ENCODE data around the gene BRD4.

Gene BRD4

GRCh38 chr19:15245370-15246197 is 86.8 kb downstream of the BRD4 start (continued):
- TF ChIP-seq ZBTB11 (tag by site-specific recombination; conservative IDR thresholded peaks at IDR 0.05; ENCODE audit: low read depth), result no peak
- TF ChIP-seq, protein P1, sequence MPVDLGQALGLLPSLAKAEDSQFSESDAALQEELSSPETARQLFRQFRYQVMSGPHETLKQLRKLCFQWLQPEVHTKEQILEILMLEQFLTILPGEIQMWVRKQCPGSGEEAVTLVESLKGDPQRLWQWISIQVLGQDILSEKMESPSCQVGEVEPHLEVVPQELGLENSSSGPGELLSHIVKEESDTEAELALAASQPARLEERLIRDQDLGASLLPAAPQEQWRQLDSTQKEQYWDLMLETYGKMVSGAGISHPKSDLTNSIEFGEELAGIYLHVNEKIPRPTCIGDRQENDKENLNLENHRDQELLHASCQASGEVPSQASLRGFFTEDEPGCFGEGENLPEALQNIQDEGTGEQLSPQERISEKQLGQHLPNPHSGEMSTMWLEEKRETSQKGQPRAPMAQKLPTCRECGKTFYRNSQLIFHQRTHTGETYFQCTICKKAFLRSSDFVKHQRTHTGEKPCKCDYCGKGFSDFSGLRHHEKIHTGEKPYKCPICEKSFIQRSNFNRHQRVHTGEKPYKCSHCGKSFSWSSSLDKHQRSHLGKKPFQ (tag by site-specific recombination; IDR thresholded peaks at IDR 0.05), result no peak
- TF ChIP-seq BCL11B (tag by site-specific recombination; IDR thresholded peaks at IDR 0.05; ENCODE audit: low read depth), result no peak
- TF ChIP-seq ZNF157 (tag by site-specific recombination; IDR thresholded peaks at IDR 0.05), result no peak
- TF ChIP-seq ZNF658 (tag by site-specific recombination; IDR thresholded peaks at IDR 0.05), result no peak

DNA sequence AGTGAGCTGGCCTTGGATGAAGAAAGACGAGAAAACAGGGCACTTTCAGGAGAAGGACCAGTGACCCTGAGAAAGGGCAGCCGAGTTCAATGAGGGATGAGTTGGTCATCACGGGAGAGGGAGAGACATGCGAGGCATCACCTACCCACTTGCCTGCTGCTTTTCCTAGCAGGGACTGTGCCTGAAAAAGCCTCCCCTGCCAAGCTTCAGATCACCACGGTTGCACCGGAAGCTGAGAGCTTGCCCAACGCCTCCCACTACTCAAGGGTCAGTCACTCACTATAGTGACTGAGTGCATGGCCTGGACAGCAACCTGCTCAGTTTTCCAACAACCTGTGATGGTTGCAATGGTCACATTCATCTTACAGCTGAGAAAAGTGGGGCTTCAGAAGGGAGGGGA is 87.5 kb downstream of the BRD4 start:
- H3K4me1 ChIP-seq (ENCODE audit: control insufficient read depth, insufficient read depth, low read length), result no peaks in the 10 kb centered on the region
- TF ChIP-seq ZNF521 (tag by site-specific recombination; IDR thresholded peaks at IDR 0.05) (no peak), REST (tag by site-specific recombination; IDR thresholded peaks at IDR 0.05) (no peak), ZEB2 (tag by site-specific recombination; IDR thresholded peaks at IDR 0.05) (no peak), ZSCAN18 (tag by site-specific recombination; IDR thresholded peaks at IDR 0.05) (no peak), ZNF777 (tag by site-specific recombination; IDR thresholded peaks at IDR 0.05; ENCODE audit: borderline replicate concordance) (no peak), ZNF2 (tag by site-specific recombination; IDR thresholded peaks at IDR 0.05) (no peak), PRDM1 (tag by site-specific recombination; IDR thresholded peaks at IDR 0.05) (no peak), ZNF221 (tag by site-specific recombination; IDR thresholded peaks at IDR 0.05; ENCODE audit: borderline replicate concordance) (no peak), SCRT1 (tag by site-specific recombination; IDR thresholded peaks at IDR 0.05; ENCODE audit: borderline replicate concordance) (no peak), ZNF266 (tag by site-specific recombination; IDR thresholded peaks at IDR 0.05; ENCODE audit: low read depth) (no peak), YY2 (tag by site-specific recombination; IDR thresholded peaks at IDR 0.05) (no peak), ZNF514 (tag by site-specific recombination; IDR thresholded peaks at IDR 0.05) (no peak)
- H3K4me3 ChIP-seq (ENCODE audit: low read depth, low read length), result no peak overlapping the region
- ChIA-PET CTCF (interaction anchor here (0.6 to 1.0 kb wide), 3 partner anchors 83 to 698 kb away, joined by 3 read pairs; no protein-coding TSS in a partner anchor), POLR2A (no interaction called here)
- no peaks in the 10 kb centered on the region for H3K9me3 ChIP-seq (ENCODE audit: control insufficient read depth, insufficient read depth, low read depth, low read length)
- H3K27ac ChIP-seq (ENCODE audit: extremely low read depth, low read depth, low read length), result no peak overlapping the region
- peaks cover 7 to 91% of the 10 kb centered on the region in 2 experiments; a peak in 1 of 3 replicates for H3K36me3 ChIP-seq (ENCODE audit: control insufficient read depth in 2 of 2, insufficient read depth in 1 of 2, low read length in 2 of 2)

Measured in HEK293 (cell line).